ENCODE data around the gene SIRT3.

- TF ChIP-seq POLR2A (IDR thresholded peaks at IDR 0.05): no peak
- TF ChIP-seq CTCF (IDR thresholded peaks at IDR 0.05): no peak
Measured at GRCh38 chr11:221998-222789, 13.9 kb downstream of the SIRT3 start.

Data from heart left ventricle (tissue), 13 donors.